GM18511 (cell line): Measurements from ENCODE around the gene ACOX2.

ENCODE experiments used
- ATAC-seq: cut with Tn5 transposase; IDR thresholded peaks from one replicate; pipeline ENCODE4 v1.9.1; 2021; ENCODE audit warnings: mild to moderate bottlenecking, moderate library complexity; ENCODE audit not compliant: unreplicated experiment

ACOX2 gene

GRCh38 chr3:58474967-58475578, 61.9 kb downstream of the ACOX2 start:
- no peak for ATAC-seq

DNA sequence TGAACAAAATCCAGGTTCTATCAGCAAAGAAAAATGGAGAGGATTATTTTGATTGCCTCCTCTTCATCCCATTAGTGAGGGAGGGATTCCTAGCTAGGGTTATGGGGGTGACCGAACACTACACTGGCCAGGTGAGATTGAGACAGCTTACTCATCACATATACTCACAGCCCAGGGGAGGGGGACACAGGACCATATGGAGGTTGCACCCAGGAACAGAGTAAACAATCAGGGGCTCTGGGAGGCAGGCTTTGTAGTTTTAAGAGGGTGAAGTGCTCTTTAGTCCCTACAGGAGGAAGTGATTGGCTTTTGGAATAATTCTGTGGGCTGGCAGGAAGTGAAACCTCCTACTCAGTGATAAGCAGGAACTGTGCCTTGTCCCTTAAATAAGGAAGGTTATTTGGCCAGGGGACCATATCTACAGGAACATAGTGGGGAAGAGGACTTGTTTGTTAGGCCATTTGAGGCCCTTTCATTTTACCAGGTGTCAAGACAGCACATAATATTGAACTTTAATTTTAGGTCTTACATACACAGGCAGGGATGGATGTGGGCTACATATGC, 62.6 kb downstream of the ACOX2 start:
- ATAC-seq: no peak

DNA sequence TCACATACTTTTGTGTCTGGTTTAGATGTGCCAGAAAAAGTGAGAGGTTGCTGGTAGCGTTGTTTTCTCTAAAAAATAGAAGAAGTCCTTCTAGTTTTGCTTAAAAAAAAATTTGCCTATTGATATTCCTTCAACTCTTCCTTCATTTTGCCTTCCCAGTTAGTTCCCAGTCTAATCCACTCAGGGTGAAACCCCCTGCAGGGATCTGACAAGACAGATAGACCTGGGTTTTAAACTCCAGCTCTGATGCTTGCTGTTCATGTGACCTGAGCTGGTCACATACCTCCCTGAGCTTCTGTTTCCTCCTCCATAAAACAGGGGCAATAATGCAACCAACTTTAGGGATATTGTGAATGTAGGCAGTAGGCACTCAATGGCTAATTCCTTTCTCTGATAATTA, 63.7 kb downstream of the ACOX2 start:
- no peak for ATAC-seq

DNA sequence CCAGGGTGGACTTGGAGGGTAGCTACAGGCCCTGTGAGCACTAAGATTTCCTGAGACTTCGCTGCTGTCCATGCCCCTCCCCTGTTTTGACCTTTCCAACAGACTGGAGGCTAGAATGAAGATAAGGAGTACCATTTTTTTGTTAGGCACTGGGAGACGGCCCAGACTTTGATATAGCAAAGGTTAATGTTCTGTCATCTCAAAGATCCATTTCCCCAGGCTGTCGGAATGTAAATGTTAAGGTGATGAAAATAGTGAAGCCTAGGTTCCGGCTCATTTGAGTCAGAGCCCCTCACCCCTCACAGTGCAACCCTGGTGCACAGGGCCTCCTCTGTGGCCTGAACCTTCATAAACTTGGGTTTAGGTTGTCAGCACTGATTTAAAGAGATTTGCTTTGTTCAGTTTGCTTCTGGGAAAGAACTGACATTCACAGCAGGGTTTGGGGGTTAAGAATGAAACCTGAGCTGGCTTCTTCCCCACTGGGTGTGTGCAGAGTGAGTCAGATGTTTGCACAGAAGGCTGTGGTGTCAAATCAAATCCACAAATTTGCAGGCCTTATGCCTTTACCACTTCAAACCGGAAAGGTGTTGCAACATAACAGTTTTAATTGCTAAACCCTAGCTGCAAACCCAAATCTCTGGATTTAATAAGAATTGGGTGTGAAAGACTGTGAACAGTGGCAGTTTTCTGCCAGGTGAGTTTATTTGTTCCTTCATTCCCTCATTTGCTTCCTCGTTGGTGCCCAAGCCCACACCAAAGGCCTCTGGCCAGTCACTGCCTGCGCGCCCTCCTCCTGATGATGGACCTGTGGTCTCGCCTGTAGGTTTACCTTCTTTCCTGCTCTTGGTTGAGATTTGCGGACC, 65.7 kb downstream of the ACOX2 start:
- ATAC-seq: peak; percentile 67

GRCh38 chr3:58470363-58471024, 66.5 kb downstream of the ACOX2 start:
- no peak for ATAC-seq

DNA sequence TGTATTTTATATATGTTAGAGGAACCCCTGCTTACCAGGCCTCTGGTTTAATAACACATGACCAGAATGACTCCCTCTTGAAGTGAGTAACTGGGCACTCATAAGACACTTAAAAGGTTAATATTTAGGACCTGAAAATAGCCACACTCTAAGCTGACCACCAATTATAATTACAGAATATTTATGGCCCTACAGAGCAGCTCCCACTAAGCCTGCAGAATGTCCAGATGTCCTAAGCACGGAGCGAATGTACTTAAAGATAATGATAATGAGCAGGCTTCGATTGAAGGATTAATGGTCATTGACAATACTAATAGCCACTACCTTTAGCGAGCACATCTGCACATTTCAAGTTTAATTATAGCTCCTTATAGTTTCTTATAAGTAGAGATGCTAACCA, 67.9 kb downstream of the ACOX2 start:
- no peak for ATAC-seq

DNA sequence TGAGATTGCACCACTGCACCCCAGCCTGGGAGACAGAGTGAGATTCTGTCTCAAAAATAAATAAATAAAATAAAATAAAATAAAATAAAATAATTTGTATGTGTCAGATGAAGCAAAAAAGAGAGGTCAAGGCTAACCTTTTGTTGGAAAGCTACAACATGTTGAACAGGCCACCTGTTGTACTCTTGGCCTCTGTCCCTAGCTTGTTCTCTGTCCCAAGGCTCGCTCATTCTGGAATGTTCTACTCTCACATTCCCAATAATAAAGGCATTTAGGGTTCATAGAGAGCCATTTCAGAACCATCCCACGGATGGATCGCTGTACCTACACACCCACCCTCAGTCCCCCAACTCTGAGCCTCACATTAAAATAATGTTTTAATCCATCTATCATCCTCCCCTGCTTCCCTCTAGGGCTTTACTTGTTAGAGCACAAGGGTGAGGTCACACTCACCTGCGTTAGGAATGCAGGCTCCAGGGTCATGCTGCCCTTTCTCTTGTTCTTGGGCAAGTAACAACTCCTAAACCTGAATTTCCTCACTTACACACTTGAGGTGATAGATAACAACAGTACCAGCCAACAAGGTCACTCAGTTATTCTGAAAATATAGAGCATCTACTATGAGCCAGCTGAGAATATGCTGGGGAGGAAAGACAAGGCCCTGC, 70.0 kb downstream of the ACOX2 start:
- ATAC-seq: no peak

DNA sequence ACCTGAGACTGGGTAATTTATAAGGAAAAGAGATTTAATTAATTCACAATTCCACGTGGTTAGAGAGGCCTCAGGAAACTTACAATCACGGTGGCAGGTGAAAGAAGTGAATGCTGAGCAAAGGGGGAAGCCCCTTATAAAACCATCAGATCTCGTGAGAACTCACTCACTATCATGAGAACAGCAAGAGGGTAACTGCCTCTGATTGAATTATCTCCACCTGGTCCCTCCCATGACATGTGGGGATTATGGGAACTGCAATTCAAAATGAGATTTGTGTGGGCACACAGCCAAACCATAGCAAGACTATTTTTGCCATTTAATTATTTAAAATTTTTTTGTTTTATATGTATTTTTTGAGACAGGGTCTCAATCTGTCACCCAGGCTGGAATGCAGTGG, 72.1 kb downstream of the ACOX2 start:
- ATAC-seq: no peak

GRCh38 chr3:58463942-58464271, 73.1 kb downstream of the ACOX2 start:
- no peak for ATAC-seq

GRCh38 chr3:58463181-58463941, 73.6 kb downstream of the ACOX2 start:
- peak; percentile 94 for ATAC-seq

- no peak for ATAC-seq
Observed at GRCh38 chr3:58462829-58463180, 74.2 kb downstream of the ACOX2 start.

DNA sequence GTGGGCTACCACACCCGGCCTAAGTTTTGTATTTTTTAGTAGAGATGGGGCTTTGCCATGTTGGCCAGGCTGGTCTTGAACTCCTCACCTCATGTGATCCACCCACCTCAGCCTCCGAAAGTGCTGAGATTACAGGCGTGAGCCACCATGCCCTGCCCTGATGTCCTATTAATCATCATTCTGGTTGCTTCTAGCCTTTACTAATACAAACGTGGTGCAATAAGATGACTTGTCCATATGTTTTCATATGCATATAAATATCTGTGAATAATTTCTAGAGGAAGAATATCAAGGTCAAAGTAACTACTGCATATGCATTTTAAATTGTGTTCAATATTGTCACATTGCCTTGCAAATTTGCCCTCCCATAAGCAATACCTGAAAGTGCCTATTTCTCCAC, 77.8 kb downstream of the ACOX2 start:
- no peak for ATAC-seq
